ENCODE results near the gene COL8A1. TPM values are rescaled to one million over a fixed set of nuclear protein-coding genes. Genes with fewer than 3 reads are reported as not detected.

Gene COL8A1
- total RNA-seq, 2 donors from 2014 or later, result 8.0 to 8.1 TPM

GRCh38 chr3:99776516-99777209, 138.3 kb downstream of the COL8A1 start:
- H3K36me3 ChIP-seq, result no peaks in the 10 kb centered on the region
- 73% methylated on average over 5 of the region's 5 CpGs for WGBS
- no peaks in the 10 kb centered on the region for H3K4me1 ChIP-seq (replicated peaks)
- H3K4me3 ChIP-seq, result no peak overlapping the region
- no peak overlapping the region for H3K27ac ChIP-seq
- no peaks in the 10 kb centered on the region for H3K27me3 ChIP-seq (replicated peaks; ENCODE audit: insufficient read depth)
- intact Hi-C loops (cut with DNase I), result no loop called here
- no peaks in the 10 kb centered on the region for H3K9me3 ChIP-seq
- no peak for DNase-seq (ENCODE audit: low spot score)
- no peak for TF ChIP-seq CTCF (IDR thresholded peaks at IDR 0.05)
- no peak for TF ChIP-seq POLR2AphosphoS5 (IDR thresholded peaks at IDR 0.05)
- TF ChIP-seq POLR2A (IDR thresholded peaks at IDR 0.05), result no peak

- no peak overlapping the region for H3K27ac ChIP-seq
- H3K4me3 ChIP-seq, result no peak overlapping the region
- TF ChIP-seq POLR2A (IDR thresholded peaks at IDR 0.05) (no peak), CTCF (IDR thresholded peaks at IDR 0.05) (no peak), POLR2AphosphoS5 (IDR thresholded peaks at IDR 0.05) (no peak)
- H3K9me3 ChIP-seq, result no peaks in the 10 kb centered on the region
- H3K27me3 ChIP-seq (replicated peaks; ENCODE audit: insufficient read depth), result no peaks in the 10 kb centered on the region
- no peak for DNase-seq (ENCODE audit: low spot score)
- no peaks in the 10 kb centered on the region for H3K4me1 ChIP-seq (replicated peaks)
- no peaks in the 10 kb centered on the region for H3K36me3 ChIP-seq
- 80% methylated on average over 2 of the region's 2 CpGs for WGBS
- intact Hi-C loops (cut with DNase I), result no loop called here
These were observed 138.8 kb downstream of the COL8A1 start for GRCh38 chr3:99777210-99777549.

- Histone ChIP-seq H3K4me3 (no peak overlapping the region), H3K4me1 (replicated peaks) (no peaks in the 10 kb centered on the region), H3K27me3 (replicated peaks; ENCODE audit: insufficient read depth) (no peaks in the 10 kb centered on the region), H3K36me3 (no peaks in the 10 kb centered on the region), H3K27ac (no peak overlapping the region), H3K9me3 (no peaks in the 10 kb centered on the region)
- WGBS, result 54% methylated on average over 2 of the region's 2 CpGs
- DNase-seq (ENCODE audit: low spot score), result no peak
- TF ChIP-seq CTCF (IDR thresholded peaks at IDR 0.05) (no peak), POLR2A (IDR thresholded peaks at IDR 0.05) (no peak), POLR2AphosphoS5 (IDR thresholded peaks at IDR 0.05) (no peak)
- intact Hi-C loops (cut with DNase I), result no loop called here
These were observed 139.3 kb downstream of the COL8A1 start for GRCh38 chr3:99777708-99778107.

GRCh38 chr3:99780749-99781148, 142.4 kb downstream of the COL8A1 start:
- Histone ChIP-seq H3K4me3 (no peak overlapping the region), H3K27me3 (replicated peaks; ENCODE audit: insufficient read depth) (no peaks in the 10 kb centered on the region), H3K9me3 (no peaks in the 10 kb centered on the region), H3K4me1 (replicated peaks) (no peaks in the 10 kb centered on the region), H3K27ac (no peak overlapping the region), H3K36me3 (no peaks in the 10 kb centered on the region)
- TF ChIP-seq CTCF (IDR thresholded peaks at IDR 0.05) (no peak), POLR2A (IDR thresholded peaks at IDR 0.05) (no peak), POLR2AphosphoS5 (IDR thresholded peaks at IDR 0.05) (no peak)
- WGBS, result 66% methylated on average over 3 of the region's 3 CpGs
- intact Hi-C loops (cut with DNase I), result loop anchor here (10.0 kb wide), 1 partner anchor 756 kb away; no protein-coding TSS in a partner anchor
- no peak for DNase-seq (ENCODE audit: low spot score)

- Histone ChIP-seq H3K36me3 (no peaks in the 10 kb centered on the region), H3K27me3 (replicated peaks; ENCODE audit: insufficient read depth) (no peaks in the 10 kb centered on the region), H3K27ac (no peak overlapping the region), H3K9me3 (no peaks in the 10 kb centered on the region), H3K4me3 (no peak overlapping the region), H3K4me1 (replicated peaks) (no peaks in the 10 kb centered on the region)
- TF ChIP-seq POLR2A (IDR thresholded peaks at IDR 0.05) (no peak), POLR2AphosphoS5 (IDR thresholded peaks at IDR 0.05) (no peak), CTCF (IDR thresholded peaks at IDR 0.05) (no peak)
- 73% methylated on average over 3 of the region's 3 CpGs for WGBS
- no peak for DNase-seq (ENCODE audit: low spot score)
- intact Hi-C loops (cut with DNase I), result loop anchor here (10.0 kb wide), 1 partner anchor 757 kb away; no protein-coding TSS in a partner anchor
These were observed 143.4 kb downstream of the COL8A1 start for GRCh38 chr3:99781761-99782160.

Measured in prostate gland (tissue), 2 donors.